Measurements from ENCODE around the gene MGRN1.

DNA sequence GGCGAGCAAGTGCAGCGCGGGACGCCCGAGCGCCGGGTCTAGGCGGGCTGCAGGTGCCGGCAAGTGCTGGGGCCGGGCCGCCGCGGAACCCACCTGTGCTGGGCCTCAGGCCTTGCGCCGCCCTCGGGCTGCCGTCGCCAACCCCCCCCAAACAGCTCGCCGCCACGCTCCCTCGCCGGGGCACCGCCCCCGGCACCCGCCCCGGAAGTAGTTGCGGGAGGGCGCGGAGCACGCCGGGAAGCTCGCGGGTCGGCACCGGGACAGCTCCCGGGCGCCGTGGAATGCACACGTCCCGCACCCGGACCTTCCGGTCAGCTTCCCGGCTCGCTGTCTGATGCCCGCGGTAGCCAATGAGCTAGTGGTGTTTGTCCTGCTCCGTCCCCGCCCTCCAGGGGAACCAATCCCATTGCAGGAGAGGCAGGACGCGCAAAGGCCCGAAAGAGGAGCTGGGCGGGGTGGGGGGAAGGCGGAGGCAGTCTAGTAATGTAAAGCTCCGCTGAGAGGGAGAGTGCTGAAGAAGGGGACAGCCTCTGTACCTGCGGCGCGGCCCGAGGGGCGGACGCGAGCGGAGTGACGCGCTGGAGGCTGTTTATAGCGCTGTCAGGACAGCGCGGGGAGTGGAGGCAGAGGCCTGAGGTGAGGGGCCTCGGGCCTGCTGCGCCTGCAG lies 109.6 kb downstream of the MGRN1 start, which contains the start of the genes ANKS3 and DNAAF8:
- TF ChIP-seq CTCF (IDR thresholded peaks at IDR 0.05) (no peak), POLR2A (IDR thresholded peaks at IDR 0.05) (no peak)
